ENCODE data around the gene ZNF76. TPM values are rescaled to one million over a fixed set of nuclear protein-coding genes. Genes with fewer than 3 reads are reported as not detected.

ZNF76 gene
- total and polyA plus RNA-seq, 2 donors (not counting 3 experiments of a cell fraction or from before 2014, with no cell fraction given), result 27.9 to 34.6 TPM

- no peak for DNase-seq (ENCODE audit: low read depth, low spot score)
- FAIRE-seq, result no peak
- Histone ChIP-seq H3K9me1 (replicated peaks; ENCODE audit: control insufficient read depth, extremely low read depth, insufficient read depth, low read length) (no peaks in the 10 kb centered on the region), H4K20me1 (replicated peaks; ENCODE audit: control insufficient read depth, extremely low read depth, insufficient read depth, low read length) (no peaks in the 10 kb centered on the region), H3K27ac (ENCODE audit: insufficient read depth, low read depth, low read length) (no peak overlapping the region), H3K4me1 (ENCODE audit: control insufficient read depth, extremely low read depth, insufficient read depth, low read length) (peaks cover 14% of the 10 kb centered on the region), H3K9ac (replicated peaks; ENCODE audit: extremely low read depth, insufficient read depth, low read length) (peak overlapping the region; percentile 48), H3K36me3 (ENCODE audit: control insufficient read depth in 2 of 2, extremely low read depth in 1 of 2, insufficient read depth in 2 of 2, low read length in 2 of 2) (no peaks in the 10 kb centered on the region), H3K79me2 (ENCODE audit: control insufficient read depth, insufficient read depth, low read length) (peaks cover 3% of the 10 kb centered on the region), H3K4me3 (replicated peaks in 1 of 3; ENCODE audit: insufficient read depth in 1 of 3, low read depth in 1 of 3, low read length in 3 of 3) (peak overlapping the region; percentile 8 to 63 (median 54)), H2AFZ (ENCODE audit: low read depth, low read length) (no peak overlapping the region), H3K4me2 (ENCODE audit: insufficient read depth, low read length) (peak overlapping the region; percentile 21), H3K9me3 (replicated peaks; ENCODE audit: control insufficient read depth, insufficient read depth, low read length) (no peaks in the 10 kb centered on the region), H3K27me3 (ENCODE audit: control insufficient read depth in 2 of 2, insufficient read depth in 2 of 2, low read length in 2 of 2) (no peaks in the 10 kb centered on the region)
- dilution Hi-C loops (cut with MboI; ENCODE audit: extremely low pct_ligation_motif_present, low sequenced_read_pairs), result no loop called here
- no TSS peak for BruUV-seq (replicated peaks)
- ChIA-PET CTCF (interaction anchor here (0.7 to 2.2 kb wide), 9 partner anchors 9 to 271 kb away, joined by 3 to 21 read pairs (median 4); partner anchors contain the start of gene RPL10A), POLR2A (no interaction called here)
- TF ChIP-seq CTCF (IDR thresholded peaks at IDR 0.05; ENCODE audit: extremely low read depth in 1 of 2, insufficient read depth in 1 of 2, low read depth in 1 of 2, low read length in 2 of 2) (no peak), FOS (IDR thresholded peaks at IDR 0.05; ENCODE audit: borderline replicate concordance, insufficient read depth, low read length) (no peak)
- intact Hi-C loops (cut with micrococcal nuclease), result loop anchor here (5.0 kb wide), 1 partner anchor 41 kb away; no protein-coding TSS in a partner anchor
Measured at GRCh38 chr6:35258336-35258735, 1.2 kb upstream of the ZNF76 start.

DNA sequence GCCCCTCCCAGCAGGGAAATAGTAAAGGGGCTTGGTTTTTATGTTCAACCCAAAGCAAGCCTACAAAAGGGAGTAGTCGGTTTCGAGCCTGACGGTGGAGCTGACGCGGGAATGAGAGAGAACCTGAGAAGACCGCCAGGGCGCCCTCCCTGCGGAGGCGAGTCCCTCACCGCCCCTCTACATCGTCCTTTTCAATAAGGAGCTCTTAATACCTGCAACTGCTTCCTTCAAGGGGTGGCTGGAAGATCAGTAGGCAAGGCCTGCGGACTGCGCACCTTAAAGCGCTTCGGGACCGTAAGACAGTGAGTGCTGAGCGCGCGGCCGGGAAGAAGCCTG, 709 bp upstream of the ZNF76 start:
- peak overlapping the region; percentile 8 to 63 (median 54) for H3K4me3 ChIP-seq (replicated peaks in 1 of 3; ENCODE audit: insufficient read depth in 1 of 3, low read depth in 1 of 3, low read length in 3 of 3)
- BruUV-seq (replicated peaks), result TSS peak; percentile 43
- ChIA-PET POLR2A (no interaction called here), CTCF (interaction anchor here (0.6 to 2.2 kb wide), 12 partner anchors 9 to 844 kb away, joined by 3 to 21 read pairs (median 4); partner anchors contain the start of gene RPL10A)
- H3K4me2 ChIP-seq (ENCODE audit: insufficient read depth, low read length), result peak overlapping the region; percentile 21
- dilution Hi-C loops (cut with MboI; ENCODE audit: extremely low pct_ligation_motif_present, low sequenced_read_pairs), result no loop called here
- no peaks in the 10 kb centered on the region for H4K20me1 ChIP-seq (replicated peaks; ENCODE audit: control insufficient read depth, extremely low read depth, insufficient read depth, low read length)
- intact Hi-C loops (cut with micrococcal nuclease), result loop anchor here (5.0 kb wide), 1 partner anchor 42 kb away; no protein-coding TSS in a partner anchor
- DNase-seq (ENCODE audit: low read depth, low spot score) (no peak), FAIRE-seq (peak; percentile 49)
- H3K79me2 ChIP-seq (ENCODE audit: control insufficient read depth, insufficient read depth, low read length), result peaks cover 3% of the 10 kb centered on the region
- H3K4me1 ChIP-seq (ENCODE audit: control insufficient read depth, extremely low read depth, insufficient read depth, low read length), result peaks cover 14% of the 10 kb centered on the region
- H3K9me3 ChIP-seq (replicated peaks; ENCODE audit: control insufficient read depth, insufficient read depth, low read length), result no peaks in the 10 kb centered on the region
- peak overlapping the region; percentile 48 for H3K9ac ChIP-seq (replicated peaks; ENCODE audit: extremely low read depth, insufficient read depth, low read length)
- H3K36me3 ChIP-seq (ENCODE audit: control insufficient read depth in 2 of 2, extremely low read depth in 1 of 2, insufficient read depth in 2 of 2, low read length in 2 of 2), result no peaks in the 10 kb centered on the region
- H3K27me3 ChIP-seq (ENCODE audit: control insufficient read depth in 2 of 2, insufficient read depth in 2 of 2, low read length in 2 of 2), result no peaks in the 10 kb centered on the region
- no peak for TF ChIP-seq POLR2AphosphoS5 (IDR thresholded peaks at IDR 0.05; ENCODE audit: insufficient read depth, low read depth, low read length)
- peak in 1 of 2 donors; percentile 6 for TF ChIP-seq CTCF (IDR thresholded peaks at IDR 0.05; ENCODE audit: extremely low read depth in 1 of 2, insufficient read depth in 1 of 2, low read depth in 1 of 2, low read length in 2 of 2)
- peak overlapping the region; percentile 25 for H3K27ac ChIP-seq (ENCODE audit: insufficient read depth, low read depth, low read length)
- H3K9me1 ChIP-seq (replicated peaks; ENCODE audit: control insufficient read depth, extremely low read depth, insufficient read depth, low read length), result no peaks in the 10 kb centered on the region
- peak overlapping the region; percentile 65 for H2AFZ ChIP-seq (ENCODE audit: low read depth, low read length)
